RWPE2 (cell line): Measurements from ENCODE around the gene COL23A1.

ENCODE experiments used
- ATAC-seq: fragments of 200-7000 bp; cut with Tn5 transposase; 3 replicates; pipeline ENCODE4 v1.9.1; 2021; ENCODE audit warnings: low read depth
- DNase-seq: peaks from one replicate; pipeline ENCODE4 v3.0.0-alpha.2; 2020; ENCODE audit warnings: low spot score
- H3K27ac ChIP-seq: fragments of 450-650 bp; 2 replicates; pipeline ENCODE4 v1.5.1; 2017; ENCODE audit warnings: mild to moderate bottlenecking; ENCODE audit not compliant: poor library complexity, severe bottlenecking
- H3K27me3 ChIP-seq: fragments of 250-450 bp; sonication (Bioruptor Pico); 2 replicates; pipeline ENCODE4 v1.5.1; 2021; ENCODE audit warnings: mild to moderate bottlenecking, moderate library complexity; ENCODE audit not compliant: insufficient read depth, poor library complexity, severe bottlenecking
- H3K36me3 ChIP-seq: fragments of 250-450 bp; sonication (Bioruptor Pico); 2 replicates; pipeline ENCODE4 v1.5.1; 2020; ENCODE audit warnings: low read depth, mild to moderate bottlenecking, moderate library complexity
- H3K4me1 ChIP-seq: fragments of 250-450 bp; sonication (Bioruptor Pico); 2 replicates; pipeline ENCODE4 v1.5.1; 2021; ENCODE audit warnings: mild to moderate bottlenecking, moderate library complexity; ENCODE audit not compliant: insufficient read depth, poor library complexity, severe bottlenecking
- H3K4me3 ChIP-seq: fragments of 250-450 bp; sonication (Bioruptor Pico); 2 replicates; pipeline ENCODE4 v1.5.1; 2021; ENCODE audit warnings: mild to moderate bottlenecking, moderate library complexity; ENCODE audit not compliant: severe bottlenecking
- H3K9me3 ChIP-seq: fragments of 250-450 bp; sonication (Bioruptor Pico); 2 replicates; pipeline ENCODE4 v1.5.1; 2021; ENCODE audit warnings: mild to moderate bottlenecking, moderate library complexity; ENCODE audit not compliant: severe bottlenecking
- CTCF ChIP-seq: fragments of 450-650 bp; IDR thresholded peaks from one replicate; pipeline ENCODE4 v1.5.1; 2017; ENCODE audit warnings: mild to moderate bottlenecking, moderate library complexity; ENCODE audit not compliant: poor library complexity, severe bottlenecking

COL23A1 gene

GRCh38 chr5:178450121-178451028, 139.8 kb downstream of the COL23A1 start:
- H3K27me3 ChIP-seq, result peaks cover 13% of the 10 kb centered on the region
- no peaks in the 10 kb centered on the region for H3K36me3 ChIP-seq
- no peaks in the 10 kb centered on the region for H3K9me3 ChIP-seq
- H3K4me3 ChIP-seq, result no peak overlapping the region
- H3K27ac ChIP-seq, result no peak overlapping the region
- no peak for ATAC-seq
- TF ChIP-seq CTCF, result no peak
- no peak for DNase-seq
- no peaks in the 10 kb centered on the region for H3K4me1 ChIP-seq

- Histone ChIP-seq H3K9me3 (no peaks in the 10 kb centered on the region), H3K27ac (no peak overlapping the region), H3K4me1 (no peaks in the 10 kb centered on the region), H3K36me3 (no peaks in the 10 kb centered on the region), H3K4me3 (no peak overlapping the region), H3K27me3 (peaks cover 13% of the 10 kb centered on the region)
- ATAC-seq (no peak), DNase-seq (no peak)
- no peak for TF ChIP-seq CTCF
Observed at GRCh38 chr5:178449163-178450070, 140.8 kb downstream of the COL23A1 start.

GRCh38 chr5:178445534-178445933, 144.7 kb downstream of the COL23A1 start:
- no peaks in the 10 kb centered on the region for H3K4me1 ChIP-seq
- DNase-seq (no peak), ATAC-seq (no peak)
- H3K4me3 ChIP-seq, result no peak overlapping the region
- H3K27me3 ChIP-seq, result no peaks in the 10 kb centered on the region
- no peak for TF ChIP-seq CTCF
- H3K36me3 ChIP-seq, result no peaks in the 10 kb centered on the region
- H3K27ac ChIP-seq, result no peak overlapping the region
- no peaks in the 10 kb centered on the region for H3K9me3 ChIP-seq

GRCh38 chr5:178442405-178443257, 147.6 kb downstream of the COL23A1 start:
- DNase-seq (no peak), ATAC-seq (no peak; the same call in 2 of the 3 replicates)
- TF ChIP-seq CTCF, result no peak
- no peak overlapping the region for H3K27ac ChIP-seq
- no peaks in the 10 kb centered on the region for H3K9me3 ChIP-seq
- no peaks in the 10 kb centered on the region for H3K36me3 ChIP-seq
- no peak overlapping the region for H3K4me3 ChIP-seq
- H3K4me1 ChIP-seq, result no peaks in the 10 kb centered on the region
- H3K27me3 ChIP-seq, result no peaks in the 10 kb centered on the region
